ENCODE results near the gene RBM42.

GRCh38 chr19:35644987-35645679 lies 16.3 kb downstream of the RBM42 start:
- TF ChIP-seq CTCF (conservative IDR thresholded peaks at IDR 0.05; ENCODE audit: low read length): no peak
- no peak for TF ChIP-seq EZH2phosphoT487 (IDR thresholded peaks at IDR 0.05; ENCODE audit: borderline replicate concordance)

Data from Loucy (cell line).